Measurements from ENCODE around the gene PTCHD4.
"Not testable (repeated sequence)": the region's sequence is repeated elsewhere in the genome, so short reads cannot be mapped to it uniquely, and the experiment has no call there.

The PTCHD4 gene

GRCh38 chr6:48111143-48111506, at the start of gene PTCHD4:
PTCHD4 (minus strand) TSS chr6:48111197; CDS start chr6:48068957, 42,240 bp downstream.
- no peak for DNase-seq

- no peak for DNase-seq
These were observed 40.1 kb upstream of the PTCHD4 start for GRCh38 chr6:48151142-48151541.

DNA sequence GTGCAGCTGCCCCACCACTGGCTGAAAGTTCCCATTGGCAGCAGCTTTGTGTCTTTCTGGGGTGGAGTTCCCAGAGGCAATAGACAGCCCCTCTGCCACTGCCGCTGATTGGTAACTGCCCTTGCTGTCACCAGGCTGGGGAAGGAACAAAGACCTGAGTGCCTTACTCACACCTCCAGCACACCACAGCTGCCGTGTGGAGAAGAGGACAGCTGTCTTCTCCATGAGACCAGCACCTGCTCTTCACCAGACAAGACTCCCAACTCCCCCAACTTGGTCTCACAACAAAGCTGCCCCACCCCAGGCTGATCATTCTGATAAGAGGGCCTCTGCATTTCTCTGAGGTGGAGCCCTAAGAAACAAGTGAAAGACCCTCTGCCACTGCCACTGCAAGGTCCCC, 39.7 kb upstream of the PTCHD4 start:
- no peak for DNase-seq

GRCh38 chr6:48147051-48147450, 36.1 kb upstream of the PTCHD4 start:
- no peak for DNase-seq

GRCh38 chr6:48144021-48144420, 33.0 kb upstream of the PTCHD4 start:
- DNase-seq = no peak

DNA sequence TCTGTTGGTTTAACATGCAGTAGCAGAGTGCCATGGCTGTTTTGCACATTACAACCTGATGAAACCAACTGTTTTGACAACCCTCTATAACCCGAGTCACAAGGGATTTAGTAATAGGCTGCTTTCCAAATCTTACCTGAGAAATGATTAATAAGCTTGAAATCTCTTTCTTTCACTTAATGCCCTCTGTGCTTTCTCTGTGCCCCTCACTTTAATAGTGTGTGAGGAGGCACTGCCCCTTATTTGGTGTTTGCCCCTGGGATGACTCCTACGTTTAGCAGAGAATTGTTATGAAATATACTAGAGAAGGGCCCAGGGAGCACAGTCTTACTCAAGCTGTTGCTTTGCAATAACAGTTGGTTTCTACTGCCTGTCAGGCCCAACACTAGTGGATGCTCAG, 31.0 kb upstream of the PTCHD4 start:
- no peak for DNase-seq

GRCh38 chr6:48139818-48140614, 29.0 kb upstream of the PTCHD4 start:
- DNase-seq = no peak

DNA sequence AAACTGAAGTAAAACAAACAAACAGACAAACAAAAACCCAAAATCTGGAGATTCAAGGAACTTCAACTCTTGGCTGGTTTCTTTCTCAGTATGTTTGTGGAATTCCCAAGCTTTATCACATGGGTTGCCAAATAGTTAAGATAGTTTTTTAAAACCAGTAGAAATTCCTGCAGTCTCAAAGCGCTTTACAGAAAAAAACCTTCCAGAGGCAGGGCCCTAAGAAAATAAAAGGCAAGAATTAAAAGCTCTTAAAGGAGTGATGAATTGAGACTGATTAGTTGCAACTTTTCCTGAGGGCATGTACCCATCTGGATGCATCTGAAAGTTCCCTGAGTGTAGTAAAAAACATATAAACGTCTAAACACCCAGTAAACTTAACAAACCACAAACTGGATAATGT, 25.9 kb upstream of the PTCHD4 start:
- no peak for DNase-seq

- no peak for DNase-seq
These were observed 24.5 kb upstream of the PTCHD4 start for GRCh38 chr6:48135323-48136084.

GRCh38 chr6:48134246-48134645, 23.2 kb upstream of the PTCHD4 start:
- DNase-seq = no peak

DNA sequence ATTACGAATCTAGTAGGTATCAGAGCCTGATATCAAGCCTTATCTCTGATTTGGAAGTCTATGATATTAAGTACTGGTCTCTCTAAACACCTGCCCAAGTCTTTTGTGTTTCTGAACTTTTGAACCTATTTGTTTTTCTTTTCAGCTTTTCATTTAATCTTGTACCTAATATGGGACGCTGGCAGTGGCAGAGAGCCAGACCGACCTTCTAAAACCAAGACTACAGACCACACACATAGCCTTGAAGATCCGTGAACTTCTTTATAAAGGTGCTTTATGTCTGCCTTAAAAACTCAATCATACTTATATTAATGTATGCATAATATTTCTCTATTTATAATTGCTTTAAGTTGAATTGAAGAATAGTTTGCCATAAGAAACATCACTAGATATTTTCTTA, 12.6 kb upstream of the PTCHD4 start:
- no peak for DNase-seq

DNA sequence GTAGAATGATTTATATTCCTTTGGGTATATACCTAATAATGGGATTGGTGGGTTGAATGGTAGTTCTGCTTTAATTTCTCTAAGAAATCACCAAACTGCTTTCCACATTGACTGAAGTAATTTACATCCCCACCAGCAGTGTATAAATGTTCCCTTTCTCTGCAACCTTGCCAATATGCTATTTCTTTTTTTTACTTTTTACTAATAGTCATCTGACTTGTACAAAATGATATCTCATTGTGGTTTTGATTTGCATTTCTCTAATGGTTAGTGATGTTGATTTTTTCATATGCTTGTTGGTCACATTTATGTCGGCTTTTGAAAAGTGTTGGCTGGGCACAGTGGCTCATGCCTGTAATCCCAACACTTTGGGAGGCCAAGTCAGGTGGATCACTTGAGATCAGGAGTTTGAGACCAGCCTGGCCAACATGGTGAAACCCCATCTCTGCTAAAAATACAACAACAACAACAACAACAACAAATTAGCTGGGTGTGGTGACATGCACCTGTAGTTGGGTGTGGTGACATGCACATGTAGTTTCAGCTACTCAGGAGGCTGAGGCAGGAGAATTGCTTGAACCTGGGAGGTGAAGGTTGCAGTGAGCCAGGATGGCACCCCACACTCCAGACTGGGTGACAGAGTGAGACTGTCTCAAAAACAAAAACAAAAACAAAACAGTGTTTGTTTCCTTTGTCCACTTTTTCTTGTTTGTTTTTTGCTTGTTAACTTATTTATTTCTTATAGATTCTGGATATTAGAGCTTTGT, 11.2 kb upstream of the PTCHD4 start:
- not testable (repeated sequence) for DNase-seq

DNA sequence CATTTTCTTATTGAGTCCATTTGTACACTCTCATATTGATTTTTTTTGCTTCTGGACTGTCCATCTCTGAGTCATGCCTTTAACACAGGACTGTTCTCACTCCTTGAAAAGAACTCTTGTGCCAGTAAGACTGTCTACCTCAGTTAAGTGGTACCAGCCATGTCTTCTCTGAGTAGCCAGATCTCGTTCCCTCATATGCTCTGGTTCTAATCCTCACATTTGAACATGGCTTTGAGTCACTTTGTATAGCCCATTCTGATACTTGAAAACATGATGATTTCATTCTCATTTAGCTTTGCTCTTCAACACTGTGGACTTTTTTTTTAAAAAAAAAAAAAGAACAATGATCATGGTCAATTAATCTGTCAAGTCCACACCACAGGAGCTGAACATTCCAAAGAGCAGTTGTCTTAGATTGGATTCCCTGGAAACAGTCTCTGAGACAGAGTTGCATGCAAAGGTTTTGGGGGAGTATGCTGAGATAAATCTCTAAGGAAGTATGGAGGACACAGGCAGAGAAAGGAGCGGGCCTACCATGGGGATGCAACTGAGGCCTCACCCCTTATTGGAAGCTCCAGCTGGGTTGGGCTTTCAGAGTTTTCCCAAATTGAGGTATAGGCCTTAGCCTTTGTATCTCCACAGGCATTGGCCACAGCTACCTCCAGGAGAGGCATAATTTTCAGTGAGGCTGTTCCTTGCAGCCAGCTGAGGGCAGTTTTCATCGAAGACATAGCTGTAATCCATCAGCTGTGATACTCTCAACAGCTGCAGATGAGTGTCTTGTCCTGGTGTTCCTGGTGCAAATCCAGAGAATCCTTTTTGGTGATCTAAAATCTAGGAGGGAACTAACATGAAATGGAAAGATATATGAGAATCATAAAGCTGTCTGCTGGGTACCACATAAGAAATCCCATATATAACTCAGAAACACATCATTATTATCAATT, 6.0 kb upstream of the PTCHD4 start:
- DNase-seq = no peak

DNA sequence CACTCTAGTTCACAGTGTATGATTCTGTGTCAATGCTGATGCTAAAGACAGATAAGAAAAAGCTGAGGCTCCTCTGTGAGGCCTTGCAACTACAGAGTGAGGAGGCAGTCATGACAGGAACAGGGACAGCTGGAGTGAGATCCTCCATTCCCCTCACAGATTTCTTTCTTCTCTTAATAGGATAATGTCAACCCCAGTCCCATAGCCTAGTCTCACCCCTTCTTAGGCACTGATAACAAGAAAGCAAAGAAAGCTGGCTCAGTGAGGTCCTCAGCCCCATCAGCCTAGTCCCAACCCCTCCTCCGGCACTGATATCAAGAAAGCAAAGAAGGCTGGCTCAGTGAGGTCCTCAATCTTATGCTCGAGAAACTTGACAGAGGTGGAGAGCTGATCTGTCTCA, 2.1 kb upstream of the PTCHD4 start:
- DNase-seq = no peak

DNA sequence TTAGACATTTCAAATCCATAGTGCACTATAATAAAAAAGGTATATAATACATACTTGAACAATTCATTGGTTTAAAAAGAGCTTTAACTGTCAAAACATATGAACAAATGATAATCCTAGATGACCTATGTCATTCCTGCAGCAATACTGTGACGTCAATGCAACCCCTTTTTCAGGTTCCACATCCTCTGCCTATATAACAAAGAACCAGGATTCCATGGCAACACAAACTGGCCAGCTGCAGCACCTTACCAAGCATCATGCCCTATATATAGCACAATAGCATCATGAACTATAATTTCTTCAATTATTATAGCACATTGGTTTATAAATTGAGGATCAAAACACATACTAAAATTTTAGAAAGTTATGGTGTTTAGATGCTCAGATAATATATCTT, 578 bp upstream of the PTCHD4 start:
- DNase-seq = no peak

DNA sequence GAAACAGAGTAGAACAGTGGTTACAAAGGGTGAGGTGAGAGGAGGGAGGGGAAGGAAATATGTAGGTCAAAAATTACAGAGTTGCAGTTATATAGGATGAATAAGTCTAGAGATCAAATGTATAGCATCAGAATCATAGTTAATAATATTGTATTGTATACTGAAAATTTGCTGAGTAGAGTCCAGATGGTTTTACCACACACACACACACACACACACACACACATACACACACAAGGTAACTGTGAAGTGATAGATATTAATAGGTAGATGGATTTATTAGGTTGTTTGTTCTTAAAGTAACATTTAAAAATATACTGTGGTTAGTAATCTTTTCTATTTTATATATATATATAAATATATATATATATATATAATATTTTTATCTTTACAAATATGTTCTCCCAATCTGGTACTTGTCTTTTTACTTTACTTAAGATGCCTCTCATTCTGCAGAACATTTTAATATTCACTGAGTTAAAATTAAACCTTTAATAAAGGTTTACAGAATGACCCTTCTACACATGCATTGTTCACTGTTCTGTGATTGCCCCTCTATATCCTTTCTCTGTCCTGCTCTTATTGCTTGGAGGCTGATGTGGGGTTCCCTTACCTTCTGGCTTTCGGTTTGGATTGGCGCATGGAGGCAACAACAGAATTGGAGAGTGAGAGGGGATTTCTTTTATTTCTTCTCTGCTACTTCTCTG, 408 bp downstream of the PTCHD4 start:
- no peak for DNase-seq

DNA sequence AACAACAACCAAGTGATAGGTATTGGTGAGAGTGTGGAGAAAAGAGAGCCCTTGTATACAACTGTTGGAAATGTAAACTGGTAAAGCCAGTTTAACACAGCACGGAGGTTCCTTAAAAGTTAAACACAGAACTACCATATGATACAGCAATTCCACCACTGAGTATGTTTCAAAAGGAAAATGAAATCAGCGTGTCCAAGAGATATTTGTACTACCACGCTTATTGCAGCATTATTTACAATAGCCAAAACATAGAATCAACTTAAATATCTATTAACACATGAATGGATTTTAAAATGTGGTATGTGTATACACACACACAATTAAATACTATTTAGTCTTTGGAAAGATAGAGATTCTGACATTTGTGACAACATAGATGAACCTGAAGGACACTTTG, 1.1 kb downstream of the PTCHD4 start:
- no peak for DNase-seq

DNA sequence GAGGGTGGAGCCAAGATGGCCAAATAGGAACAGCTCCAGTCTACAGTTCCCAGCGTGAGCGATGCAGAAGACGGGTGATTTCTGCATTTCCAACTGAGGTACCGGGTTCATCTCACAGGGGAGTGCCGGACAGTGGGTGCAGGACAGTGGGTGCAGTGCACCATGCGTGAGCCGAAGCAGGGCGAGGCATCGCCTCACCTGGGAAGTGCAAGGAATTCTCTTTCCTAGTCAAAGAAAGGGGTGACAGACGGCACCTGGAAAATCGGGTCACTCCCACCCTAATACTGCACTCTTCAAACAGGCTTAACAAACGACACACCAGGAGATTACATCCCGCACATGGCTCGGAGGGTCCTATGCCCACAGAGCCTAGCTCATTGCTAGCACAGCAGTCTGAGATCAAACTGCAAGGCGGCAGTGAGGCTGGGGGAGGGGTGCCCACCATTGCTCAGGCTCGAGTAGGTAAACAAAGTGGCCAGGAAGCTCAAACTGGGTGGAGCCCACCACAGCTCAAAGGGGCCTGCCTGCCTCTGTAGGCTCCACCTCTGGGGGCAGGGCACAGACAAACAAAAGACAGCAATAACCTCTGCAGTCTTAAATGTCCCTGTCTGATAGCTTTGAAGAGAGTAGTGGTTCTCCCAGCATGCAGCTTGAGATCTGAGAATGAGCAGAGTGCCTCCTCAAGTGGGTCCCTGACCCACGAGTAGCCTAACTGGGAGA, 8.4 kb downstream of the PTCHD4 start:
- not testable (repeated sequence) for DNase-seq

DNA sequence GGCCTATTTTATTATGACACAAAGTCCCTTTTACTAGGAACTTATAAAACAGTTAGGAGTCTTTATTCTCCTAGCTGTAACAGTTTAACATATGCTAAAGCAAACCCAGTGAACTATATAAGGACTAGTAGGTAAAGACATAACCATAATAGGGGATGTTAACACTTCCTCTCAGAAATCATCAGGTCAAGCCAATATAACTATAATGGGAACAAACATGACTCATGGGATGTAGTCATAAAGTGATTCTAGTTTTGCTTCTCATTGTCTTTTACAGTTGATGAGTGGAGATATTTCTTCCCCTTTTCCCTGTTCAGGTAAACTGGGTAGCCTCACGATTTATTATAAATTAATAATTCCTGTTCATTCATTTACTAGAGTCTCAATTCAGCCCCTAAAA, 9.7 kb downstream of the PTCHD4 start:
- no peak for DNase-seq

DNA sequence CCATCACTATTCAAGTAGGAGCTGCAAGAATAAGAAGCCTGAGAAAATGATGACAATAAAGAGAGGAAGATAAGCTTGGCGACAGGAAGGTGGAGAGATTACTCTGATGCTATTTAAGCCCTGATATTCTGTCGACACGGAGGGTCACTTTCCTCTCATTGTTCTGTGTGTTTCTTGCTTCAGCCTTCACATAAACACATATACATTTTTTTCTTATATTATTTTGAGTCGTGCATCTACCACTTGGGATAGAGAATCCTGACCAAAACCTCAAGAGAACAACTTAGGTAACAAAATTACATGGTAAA, 10.5 kb downstream of the PTCHD4 start:
- DNase-seq = no peak
